ENCODE data around the gene NADK2.

The NADK2 gene

GRCh38 chr5:36237751-36238150 is 4.0 kb downstream of the NADK2 start:
- Histone ChIP-seq H3K4me3 (ENCODE audit: insufficient read depth in 1 of 2, low read depth in 1 of 2, low read length in 2 of 2) (no peak overlapping the region), H3K9me3 (ENCODE audit: control insufficient read depth, low read length) (no peaks in the 10 kb centered on the region), H2BK12ac (ENCODE audit: low read length in 2 of 2) (no peak overlapping the region), H3K4me2 (ENCODE audit: low read length, poor library complexity, severe bottlenecking) (no peak overlapping the region), H2BK5ac (ENCODE audit: low read depth, low read length, poor library complexity, severe bottlenecking) (no peak overlapping the region), H2AK5ac (ENCODE audit: low read length, severe bottlenecking) (no peak overlapping the region), H2AFZ (ENCODE audit: low read depth, low read length) (no peak overlapping the region), H4K91ac (ENCODE audit: low read length) (no peak overlapping the region), H3K27me3 (ENCODE audit: control insufficient read depth in 1 of 2, insufficient read depth in 1 of 2, low read length in 2 of 2) (no peaks in the 10 kb centered on the region), H4K8ac (ENCODE audit: low read length) (no peak overlapping the region), H3K23ac (ENCODE audit: low read length in 2 of 2) (no peak overlapping the region), H3K4ac (ENCODE audit: low read depth in 1 of 2, low read length in 2 of 2) (no peak overlapping the region), H3K36me3 (ENCODE audit: control insufficient read depth in 1 of 2, insufficient read depth in 2 of 2, low read depth in 1 of 2, low read length in 2 of 2) (no peaks in the 10 kb centered on the region), H3K79me1 (replicated peaks; ENCODE audit: low read length, poor library complexity, severe bottlenecking) (peaks cover 13% of the 10 kb centered on the region), H3K4me1 (ENCODE audit: control insufficient read depth, insufficient read depth, low read depth, low read length) (peaks cover 5% of the 10 kb centered on the region), H2BK120ac (ENCODE audit: low read depth, low read length) (no peak overlapping the region), H2BK15ac (ENCODE audit: low read depth, poor library complexity, severe bottlenecking) (no peak overlapping the region), H3K27ac (ENCODE audit: low read length, poor library complexity, severe bottlenecking) (no peak overlapping the region), H3K14ac (ENCODE audit: low read length in 2 of 2) (no peak overlapping the region), H3K9ac (ENCODE audit: low read length) (no peak overlapping the region), H3K18ac (ENCODE audit: low read depth in 1 of 2, low read length in 2 of 2) (no peak overlapping the region)
- WGBS, result 98% methylated on average over 2 of the region's 2 CpGs
- DNase-seq, result no peak

DNA sequence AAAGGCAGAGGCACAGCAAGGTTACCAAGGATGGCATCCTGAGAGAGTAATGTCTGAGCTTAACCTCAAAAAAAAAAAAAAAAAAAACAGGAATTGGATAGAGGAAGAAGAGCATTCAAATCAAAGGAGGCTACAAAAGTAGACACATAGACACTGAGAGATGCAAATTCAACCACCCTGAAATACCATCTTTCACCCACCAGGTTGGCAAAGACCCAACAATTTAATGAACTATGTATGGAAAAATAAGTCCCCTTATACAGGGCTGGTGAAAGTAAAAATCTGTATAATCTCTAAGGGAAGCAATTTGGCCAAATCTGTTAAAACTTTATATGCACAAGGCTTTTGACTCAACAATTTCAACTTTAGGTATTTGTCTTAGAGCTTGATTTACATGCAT is 4.9 kb downstream of the NADK2 start:
- Histone ChIP-seq H3K4ac (ENCODE audit: low read depth in 1 of 2, low read length in 2 of 2) (no peak overlapping the region), H2BK5ac (ENCODE audit: low read depth, low read length, poor library complexity, severe bottlenecking) (no peak overlapping the region), H2BK15ac (ENCODE audit: low read depth, poor library complexity, severe bottlenecking) (no peak overlapping the region), H3K23ac (ENCODE audit: low read length in 2 of 2) (no peak overlapping the region), H3K4me1 (ENCODE audit: control insufficient read depth, insufficient read depth, low read depth, low read length) (no peaks in the 10 kb centered on the region), H4K91ac (ENCODE audit: low read length) (no peak overlapping the region), H3K27ac (ENCODE audit: low read length, poor library complexity, severe bottlenecking) (no peak overlapping the region), H3K4me2 (ENCODE audit: low read length, poor library complexity, severe bottlenecking) (no peak overlapping the region), H3K27me3 (ENCODE audit: control insufficient read depth in 1 of 2, insufficient read depth in 1 of 2, low read length in 2 of 2) (no peaks in the 10 kb centered on the region), H3K18ac (ENCODE audit: low read depth in 1 of 2, low read length in 2 of 2) (no peak overlapping the region), H3K14ac (ENCODE audit: low read length in 2 of 2) (no peak overlapping the region), H4K8ac (ENCODE audit: low read length) (no peak overlapping the region), H2BK12ac (ENCODE audit: low read length in 2 of 2) (no peak overlapping the region), H3K9ac (ENCODE audit: low read length) (no peak overlapping the region), H3K4me3 (ENCODE audit: insufficient read depth in 1 of 2, low read depth in 1 of 2, low read length in 2 of 2) (no peak overlapping the region), H3K79me1 (replicated peaks; ENCODE audit: low read length, poor library complexity, severe bottlenecking) (peaks cover 10% of the 10 kb centered on the region), H2BK120ac (ENCODE audit: low read depth, low read length) (no peak overlapping the region), H3K9me3 (ENCODE audit: control insufficient read depth, low read length) (no peaks in the 10 kb centered on the region), H2AK5ac (ENCODE audit: low read length, severe bottlenecking) (no peak overlapping the region), H3K36me3 (ENCODE audit: control insufficient read depth in 1 of 2, insufficient read depth in 2 of 2, low read depth in 1 of 2, low read length in 2 of 2) (no peaks in the 10 kb centered on the region), H2AFZ (ENCODE audit: low read depth, low read length) (no peak overlapping the region)
- DNase-seq, result no peak

GRCh38 chr5:36232533-36232932 is 9.2 kb downstream of the NADK2 start:
- 84% methylated on average over 3 of the region's 3 CpGs for WGBS
- Histone ChIP-seq H2BK15ac (ENCODE audit: low read depth, poor library complexity, severe bottlenecking) (no peak overlapping the region), H3K23ac (ENCODE audit: low read length in 2 of 2) (no peak overlapping the region), H3K4ac (ENCODE audit: low read depth in 1 of 2, low read length in 2 of 2) (no peak overlapping the region), H2BK12ac (ENCODE audit: low read length in 2 of 2) (no peak overlapping the region), H2BK5ac (ENCODE audit: low read depth, low read length, poor library complexity, severe bottlenecking) (no peak overlapping the region), H3K9me3 (ENCODE audit: control insufficient read depth, low read length) (no peaks in the 10 kb centered on the region), H3K18ac (ENCODE audit: low read depth in 1 of 2, low read length in 2 of 2) (no peak overlapping the region), H3K27ac (ENCODE audit: low read length, poor library complexity, severe bottlenecking) (no peak overlapping the region), H3K9ac (ENCODE audit: low read length) (no peak overlapping the region), H3K4me2 (ENCODE audit: low read length, poor library complexity, severe bottlenecking) (no peak overlapping the region), H3K4me1 (ENCODE audit: control insufficient read depth, insufficient read depth, low read depth, low read length) (no peaks in the 10 kb centered on the region), H3K27me3 (ENCODE audit: control insufficient read depth in 1 of 2, insufficient read depth in 1 of 2, low read length in 2 of 2) (no peaks in the 10 kb centered on the region), H4K8ac (ENCODE audit: low read length) (no peak overlapping the region), H3K79me1 (replicated peaks; ENCODE audit: low read length, poor library complexity, severe bottlenecking) (peaks cover 13% of the 10 kb centered on the region), H2BK120ac (ENCODE audit: low read depth, low read length) (no peak overlapping the region), H3K36me3 (ENCODE audit: control insufficient read depth in 1 of 2, insufficient read depth in 2 of 2, low read depth in 1 of 2, low read length in 2 of 2) (no peaks in the 10 kb centered on the region), H2AFZ (ENCODE audit: low read depth, low read length) (no peak overlapping the region), H3K14ac (ENCODE audit: low read length in 2 of 2) (no peak overlapping the region), H3K4me3 (ENCODE audit: insufficient read depth in 1 of 2, low read depth in 1 of 2, low read length in 2 of 2) (no peak overlapping the region), H2AK5ac (ENCODE audit: low read length, severe bottlenecking) (no peak overlapping the region), H4K91ac (ENCODE audit: low read length) (no peak overlapping the region)
- no peak for DNase-seq

- H3K9me3 ChIP-seq (ENCODE audit: control insufficient read depth, low read length), result no peaks in the 10 kb centered on the region
- no CpG with 5 or more reads among the region's 1 CpG for WGBS
- H2BK12ac ChIP-seq (ENCODE audit: low read length in 2 of 2), result no peak overlapping the region
- no peak overlapping the region for H2BK15ac ChIP-seq (ENCODE audit: low read depth, poor library complexity, severe bottlenecking)
- H3K4me1 ChIP-seq (ENCODE audit: control insufficient read depth, insufficient read depth, low read depth, low read length), result no peaks in the 10 kb centered on the region
- H3K4me2 ChIP-seq (ENCODE audit: low read length, poor library complexity, severe bottlenecking), result no peak overlapping the region
- no peak overlapping the region for H3K18ac ChIP-seq (ENCODE audit: low read depth in 1 of 2, low read length in 2 of 2)
- H2BK5ac ChIP-seq (ENCODE audit: low read depth, low read length, poor library complexity, severe bottlenecking), result no peak overlapping the region
- H2AK5ac ChIP-seq (ENCODE audit: low read length, severe bottlenecking), result no peak overlapping the region
- peak overlapping the region in 1 of 2 experiments; percentile 42 for H3K23ac ChIP-seq (ENCODE audit: low read length in 2 of 2)
- H4K8ac ChIP-seq (ENCODE audit: low read length), result no peak overlapping the region
- no peak overlapping the region for H3K14ac ChIP-seq (ENCODE audit: low read length in 2 of 2)
- H3K36me3 ChIP-seq (ENCODE audit: control insufficient read depth in 1 of 2, insufficient read depth in 2 of 2, low read depth in 1 of 2, low read length in 2 of 2), result peaks cover 0 to 12% of the 10 kb centered on the region in 2 experiments
- H2AFZ ChIP-seq (ENCODE audit: low read depth, low read length), result no peak overlapping the region
- H3K4me3 ChIP-seq (ENCODE audit: insufficient read depth in 1 of 2, low read depth in 1 of 2, low read length in 2 of 2), result no peak overlapping the region
- no peak overlapping the region for H2BK120ac ChIP-seq (ENCODE audit: low read depth, low read length)
- no peak overlapping the region for H4K91ac ChIP-seq (ENCODE audit: low read length)
- no peaks in the 10 kb centered on the region for H3K27me3 ChIP-seq (ENCODE audit: control insufficient read depth in 1 of 2, insufficient read depth in 1 of 2, low read length in 2 of 2)
- H3K9ac ChIP-seq (ENCODE audit: low read length), result no peak overlapping the region
- H3K27ac ChIP-seq (ENCODE audit: low read length, poor library complexity, severe bottlenecking), result no peak overlapping the region
- DNase-seq, result no peak
- H3K79me1 ChIP-seq (replicated peaks; ENCODE audit: low read length, poor library complexity, severe bottlenecking), result peaks cover 11% of the 10 kb centered on the region
- no peak overlapping the region for H3K4ac ChIP-seq (ENCODE audit: low read depth in 1 of 2, low read length in 2 of 2)
Observed at GRCh38 chr5:36230151-36230790, 11.5 kb downstream of the NADK2 start.
